HUES48 (cell line): ENCODE results near the gene B4GALT1.
"Not testable (repeated sequence)": the region's sequence is repeated elsewhere in the genome, so short reads cannot be mapped to it uniquely, and the experiment has no call there.

Source experiments
- H3K27ac ChIP-seq: one replicate; pipeline ENCODE4 v1.7.0; 2013; ENCODE audit warnings: low read depth, low read length, inconsistent platforms
- H3K27me3 ChIP-seq: 2 replicates; pipeline ENCODE4 v1.6.1; 2013; ENCODE audit warnings: mild to moderate bottlenecking, low read length; ENCODE audit not compliant: control insufficient read depth, insufficient read depth
- H3K36me3 ChIP-seq: 2 replicates; pipeline ENCODE4 v1.6.1; 2013; ENCODE audit warnings: low read length; ENCODE audit not compliant: control insufficient read depth, insufficient read depth
- H3K4me1 ChIP-seq: 2 replicates; pipeline ENCODE4 v1.6.1; 2013; ENCODE audit warnings: mild to moderate bottlenecking, low read length; ENCODE audit not compliant: control insufficient read depth, insufficient read depth
- H3K4me3 ChIP-seq: 2 replicates; pipeline ENCODE4 v1.5.1; 2013; ENCODE audit warnings: mild to moderate bottlenecking, low read depth, low read length
- H3K9ac ChIP-seq: 2 replicates; pipeline ENCODE4 v1.6.1; 2013; ENCODE audit warnings: mild to moderate bottlenecking, low read depth, low read length, moderate library complexity
- H3K9me3 ChIP-seq: 2 replicates; pipeline ENCODE4 v1.6.1; 2013; ENCODE audit warnings: low read length; ENCODE audit not compliant: control insufficient read depth, insufficient read depth

The B4GALT1 gene

GRCh38 chr9:33167972-33168461 lies 881 bp upstream of the B4GALT1 start:
- no peaks in the 10 kb centered on the region for H3K36me3 ChIP-seq
- peaks cover 15% of the 10 kb centered on the region; the same call in 1 of the 2 replicates for H3K4me1 ChIP-seq
- peak overlapping the region; percentile 57 for H3K4me3 ChIP-seq
- H3K27ac ChIP-seq = no peak overlapping the region
- H3K9me3 ChIP-seq = no peaks in the 10 kb centered on the region
- no peak overlapping the region for H3K9ac ChIP-seq
- peaks cover 11% of the 10 kb centered on the region for H3K27me3 ChIP-seq

GRCh38 chr9:33166231-33167083 lies 679 bp downstream of the B4GALT1 start:
- Histone ChIP-seq H3K27me3 (peaks cover 11% of the 10 kb centered on the region), H3K4me1 (peaks cover 14% of the 10 kb centered on the region; the same call in 1 of the 2 replicates)

GRCh38 chr9:33165263-33166151 lies 1.6 kb downstream of the B4GALT1 start:
- peaks cover 11% of the 10 kb centered on the region for H3K27me3 ChIP-seq
- no peaks in the 10 kb centered on the region for H3K9me3 ChIP-seq
- peak overlapping the region; percentile 79 for H3K4me3 ChIP-seq
- peaks cover 14% of the 10 kb centered on the region; the same call in 1 of the 2 replicates for H3K4me1 ChIP-seq
- H3K9ac ChIP-seq = no peak overlapping the region
- H3K36me3 ChIP-seq = no peaks in the 10 kb centered on the region
- peak overlapping the region; percentile 76 for H3K27ac ChIP-seq

More at GRCh38 chr9:33166231-33167083, 679 bp downstream of the B4GALT1 start:
- no peaks in the 10 kb centered on the region for H3K9me3 ChIP-seq
- H3K9ac ChIP-seq = peak overlapping the region; percentile 52
- H3K36me3 ChIP-seq = no peaks in the 10 kb centered on the region
- H3K4me3 ChIP-seq = peak overlapping the region; percentile 79
- peak overlapping the region; percentile 76 for H3K27ac ChIP-seq

- not testable (repeated sequence) for H3K9ac ChIP-seq, H3K4me3 ChIP-seq, H3K9me3 ChIP-seq, H3K27ac ChIP-seq, H3K36me3 ChIP-seq
- peaks cover 11% of the 10 kb centered on the region for H3K27me3 ChIP-seq
- H3K4me1 ChIP-seq = peaks cover 16% of the 10 kb centered on the region; the same call in 1 of the 2 replicates
These were observed 2.2 kb downstream of the B4GALT1 start for GRCh38 chr9:33164921-33165262.

- H3K27ac ChIP-seq = no peak overlapping the region
- H3K4me1 ChIP-seq = peaks cover 22% of the 10 kb centered on the region
- H3K4me3 ChIP-seq = no peak overlapping the region
- H3K9me3 ChIP-seq = no peaks in the 10 kb centered on the region
- no peaks in the 10 kb centered on the region for H3K36me3 ChIP-seq
- H3K27me3 ChIP-seq = peaks cover 11% of the 10 kb centered on the region
- H3K9ac ChIP-seq = no peak overlapping the region
These were observed 2.9 kb downstream of the B4GALT1 start for GRCh38 chr9:33164138-33164809.

GRCh38 chr9:33163433-33164137 lies 3.6 kb downstream of the B4GALT1 start:
- Histone ChIP-seq H3K27me3 (peaks cover 9% of the 10 kb centered on the region), H3K9ac (no peak overlapping the region), H3K36me3 (no peaks in the 10 kb centered on the region), H3K27ac (no peak overlapping the region), H3K4me1 (peaks cover 29% of the 10 kb centered on the region), H3K4me3 (no peak overlapping the region), H3K9me3 (no peaks in the 10 kb centered on the region)

- no peaks in the 10 kb centered on the region for H3K9me3 ChIP-seq
- no peak overlapping the region for H3K27ac ChIP-seq
- no peaks in the 10 kb centered on the region for H3K36me3 ChIP-seq
- no peak overlapping the region for H3K9ac ChIP-seq
- no peak overlapping the region for H3K4me3 ChIP-seq
- H3K4me1 ChIP-seq = peaks cover 36% of the 10 kb centered on the region
- peaks cover 1% of the 10 kb centered on the region for H3K27me3 ChIP-seq
These were observed 4.3 kb downstream of the B4GALT1 start for GRCh38 chr9:33162721-33163311.

GRCh38 chr9:33161589-33162132 lies 5.5 kb downstream of the B4GALT1 start:
- Histone ChIP-seq H3K36me3 (no peaks in the 10 kb centered on the region), H3K4me3 (no peak overlapping the region), H3K9ac (no peak overlapping the region), H3K9me3 (no peaks in the 10 kb centered on the region), H3K27ac (peak overlapping the region; percentile 74), H3K27me3 (no peaks in the 10 kb centered on the region; the same call in 1 of the 2 replicates), H3K4me1 (peaks cover 39% of the 10 kb centered on the region)

- no peaks in the 10 kb centered on the region for H3K36me3 ChIP-seq
- no peaks in the 10 kb centered on the region for H3K9me3 ChIP-seq
- H3K27ac ChIP-seq = peak overlapping the region; percentile 74
- H3K4me1 ChIP-seq = peaks cover 38% of the 10 kb centered on the region
- H3K4me3 ChIP-seq = no peak overlapping the region
- H3K27me3 ChIP-seq = no peaks in the 10 kb centered on the region; the same call in 1 of the 2 replicates
- no peak overlapping the region for H3K9ac ChIP-seq
These were observed 6.0 kb downstream of the B4GALT1 start for GRCh38 chr9:33161011-33161588.
